Gastrocnemius medialis (tissue), 4 donors: Measurements from ENCODE around the gene DPP3.

Experiments used
- CTCF ChIP-seq, 5 experiments: fragments of 450-650 bp in 3 of 5; fragments of 200-600 bp in 2 of 5; sonication (generic) in 2 of 5; IDR thresholded peaks in 4 of 5; conservative IDR thresholded peaks in 1 of 5; 1 replicate in 4 of 5; 2 replicates in 1 of 5; pipeline ENCODE4 v1.5.1; 2016 to 2019; ENCODE audit warnings: antibody characterized with exemption in 5 of 5, mild to moderate bottlenecking in 3 of 5, moderate library complexity in 3 of 5
- POLR2A ChIP-seq, 2 donors: fragments of 450-650 bp; IDR thresholded peaks; one replicate each; pipeline ENCODE4 v1.6.1; 2017; ENCODE audit warnings: antibody characterized with exemption in 2 of 2, mild to moderate bottlenecking in 2 of 2, moderate library complexity in 2 of 2

- no peak for TF ChIP-seq CTCF (IDR thresholded peaks at IDR 0.05 in 4 of 5, conservative IDR thresholded peaks at IDR 0.05 in 1 of 5)
- TF ChIP-seq POLR2A (IDR thresholded peaks at IDR 0.05), result no peak
Observed at GRCh38 chr11:66493130-66493529, 12.9 kb downstream of the DPP3 start.
